GM18505 (cell line): ENCODE results near the gene HDAC10.

Source experiments
- ATAC-seq: cut with Tn5 transposase; IDR thresholded peaks from one replicate; pipeline ENCODE4 v1.9.1; 2021; ENCODE audit not compliant: unreplicated experiment
- POLR2A ChIP-seq: IDR thresholded peaks from 4 replicates; pipeline ENCODE4 v1.6.1; 2011; ENCODE audit warnings: borderline replicate concordance; ENCODE audit not compliant: insufficient read depth, insufficient read length; ENCODE audit errors: extremely low read depth

HDAC10 gene

GRCh38 chr22:50269573-50269969 is 18.5 kb upstream of the HDAC10 start:
- ATAC-seq, result no peak

GRCh38 chr22:50268655-50269113 is 17.6 kb upstream of the HDAC10 start:
- ATAC-seq, result no peak
- no peak for TF ChIP-seq POLR2A

More at GRCh38 chr22:50269573-50269969, 18.5 kb upstream of the HDAC10 start:
- no peak for TF ChIP-seq POLR2A

- TF ChIP-seq POLR2A, result no peak
- no peak for ATAC-seq
Measured at GRCh38 chr22:50267591-50268390, 16.7 kb upstream of the HDAC10 start.

GRCh38 chr22:50266994-50267393 is 15.9 kb upstream of the HDAC10 start:
- no peak for TF ChIP-seq POLR2A
- ATAC-seq, result no peak

- no peak for TF ChIP-seq POLR2A
- ATAC-seq, result no peak
Measured at GRCh38 chr22:50264946-50265669, 14.0 kb upstream of the HDAC10 start.

- TF ChIP-seq POLR2A, result no peak
- ATAC-seq, result no peak
Measured at GRCh38 chr22:50264104-50264745, 13.2 kb upstream of the HDAC10 start.

GRCh38 chr22:50262973-50263617 is 12.0 kb upstream of the HDAC10 start:
- no peak for TF ChIP-seq POLR2A
- ATAC-seq, result no peak

GRCh38 chr22:50262460-50262911 is 11.4 kb upstream of the HDAC10 start:
- no peak for ATAC-seq
- no peak for TF ChIP-seq POLR2A

- TF ChIP-seq POLR2A, result no peak
- ATAC-seq, result no peak
Measured at GRCh38 chr22:50261615-50262459, 10.8 kb upstream of the HDAC10 start, which contains the start of gene MAPK12. TSS of gene MAPK12 (minus strand) at chr22:50261683. CDS start at chr22:50261509, 174 bp downstream.

GRCh38 chr22:50260801-50261614 is 9.9 kb upstream of the HDAC10 start:
- TF ChIP-seq POLR2A, result no peak
- no peak for ATAC-seq

GRCh38 chr22:50260434-50260800 is 9.4 kb upstream of the HDAC10 start:
- ATAC-seq, result no peak
- TF ChIP-seq POLR2A, result no peak
